Ishikawa (cell line): Measurements from ENCODE around the gene USP47.

Experiments
- CREB1 ChIP-seq: IDR thresholded peaks from 2 replicates; pipeline ENCODE4 v1.6.1; 2012; ENCODE audit warnings: low read depth
- EGR1 ChIP-seq: IDR thresholded peaks from 2 replicates; pipeline ENCODE4 v1.6.1; 2012
- EP300 ChIP-seq: IDR thresholded peaks from 2 replicates; pipeline ENCODE4 v1.6.1; 2012; ENCODE audit warnings: borderline replicate concordance
- FOXM1 ChIP-seq: IDR thresholded peaks from 2 replicates; pipeline ENCODE4 v1.6.1; 2012; ENCODE audit warnings: low read depth, borderline replicate concordance
- RAD21 ChIP-seq: IDR thresholded peaks from 2 replicates; pipeline ENCODE4 v1.6.1; 2012; ENCODE audit warnings: low read depth
- TAF1 ChIP-seq: IDR thresholded peaks from 2 replicates; pipeline ENCODE4 v1.6.1; 2012; ENCODE audit warnings: low read depth, mild to moderate bottlenecking
- TCF12 ChIP-seq: IDR thresholded peaks from 2 replicates; pipeline ENCODE4 v1.6.1; 2012; ENCODE audit warnings: low read depth
- YY1 ChIP-seq: IDR thresholded peaks from 2 replicates; pipeline ENCODE4 v1.6.1; 2012; ENCODE audit warnings: low read depth
- TF ChIP-seq, protein P1 (sequence below): IDR thresholded peaks from 2 replicates; pipeline ENCODE4 v1.6.1; 2012
- TF ChIP-seq, protein P2 (sequence below): IDR thresholded peaks from 2 replicates; pipeline ENCODE4 v1.6.1; 2012; ENCODE audit warnings: low read depth, mild to moderate bottlenecking
- TF ChIP-seq, protein P3 (sequence below): IDR thresholded peaks from 2 replicates; pipeline ENCODE4 v1.6.1; 2012

DNA sequence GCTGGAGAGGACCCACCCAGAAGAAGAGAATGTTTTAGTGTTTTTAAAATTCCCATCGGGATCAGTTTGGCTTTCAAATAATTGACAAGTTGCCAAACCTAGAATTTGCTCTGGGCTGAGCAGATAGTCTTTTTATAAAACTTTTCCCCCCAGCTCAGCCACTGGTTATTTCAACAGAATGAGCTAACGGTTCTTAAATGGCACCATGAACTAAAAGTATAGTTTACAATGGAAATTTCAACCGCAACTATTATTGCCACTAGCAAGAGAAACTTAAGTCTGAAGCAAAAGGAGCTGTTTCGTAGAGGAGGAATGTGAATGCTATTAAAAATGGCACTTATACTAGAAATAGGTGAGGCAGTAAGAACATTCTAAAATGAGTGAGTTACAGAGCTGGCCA is 163.3 kb downstream of the USP47 start:
- TF ChIP-seq, protein P1, sequence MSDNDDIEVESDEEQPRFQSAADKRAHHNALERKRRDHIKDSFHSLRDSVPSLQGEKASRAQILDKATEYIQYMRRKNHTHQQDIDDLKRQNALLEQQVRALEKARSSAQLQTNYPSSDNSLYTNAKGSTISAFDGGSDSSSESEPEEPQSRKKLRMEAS: no peak
- no peak for TF ChIP-seq TCF12
- TF ChIP-seq RAD21: no peak
- TF ChIP-seq, protein P2, sequence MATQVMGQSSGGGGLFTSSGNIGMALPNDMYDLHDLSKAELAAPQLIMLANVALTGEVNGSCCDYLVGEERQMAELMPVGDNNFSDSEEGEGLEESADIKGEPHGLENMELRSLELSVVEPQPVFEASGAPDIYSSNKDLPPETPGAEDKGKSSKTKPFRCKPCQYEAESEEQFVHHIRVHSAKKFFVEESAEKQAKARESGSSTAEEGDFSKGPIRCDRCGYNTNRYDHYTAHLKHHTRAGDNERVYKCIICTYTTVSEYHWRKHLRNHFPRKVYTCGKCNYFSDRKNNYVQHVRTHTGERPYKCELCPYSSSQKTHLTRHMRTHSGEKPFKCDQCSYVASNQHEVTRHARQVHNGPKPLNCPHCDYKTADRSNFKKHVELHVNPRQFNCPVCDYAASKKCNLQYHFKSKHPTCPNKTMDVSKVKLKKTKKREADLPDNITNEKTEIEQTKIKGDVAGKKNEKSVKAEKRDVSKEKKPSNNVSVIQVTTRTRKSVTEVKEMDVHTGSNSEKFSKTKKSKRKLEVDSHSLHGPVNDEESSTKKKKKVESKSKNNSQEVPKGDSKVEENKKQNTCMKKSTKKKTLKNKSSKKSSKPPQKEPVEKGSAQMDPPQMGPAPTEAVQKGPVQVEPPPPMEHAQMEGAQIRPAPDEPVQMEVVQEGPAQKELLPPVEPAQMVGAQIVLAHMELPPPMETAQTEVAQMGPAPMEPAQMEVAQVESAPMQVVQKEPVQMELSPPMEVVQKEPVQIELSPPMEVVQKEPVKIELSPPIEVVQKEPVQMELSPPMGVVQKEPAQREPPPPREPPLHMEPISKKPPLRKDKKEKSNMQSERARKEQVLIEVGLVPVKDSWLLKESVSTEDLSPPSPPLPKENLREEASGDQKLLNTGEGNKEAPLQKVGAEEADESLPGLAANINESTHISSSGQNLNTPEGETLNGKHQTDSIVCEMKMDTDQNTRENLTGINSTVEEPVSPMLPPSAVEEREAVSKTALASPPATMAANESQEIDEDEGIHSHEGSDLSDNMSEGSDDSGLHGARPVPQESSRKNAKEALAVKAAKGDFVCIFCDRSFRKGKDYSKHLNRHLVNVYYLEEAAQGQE: no peak
- TF ChIP-seq EP300: no peak
- TF ChIP-seq EGR1: no peak
- no peak for TF ChIP-seq TAF1
- TF ChIP-seq FOXM1: no peak
- no peak for TF ChIP-seq YY1
- TF ChIP-seq, protein P3, sequence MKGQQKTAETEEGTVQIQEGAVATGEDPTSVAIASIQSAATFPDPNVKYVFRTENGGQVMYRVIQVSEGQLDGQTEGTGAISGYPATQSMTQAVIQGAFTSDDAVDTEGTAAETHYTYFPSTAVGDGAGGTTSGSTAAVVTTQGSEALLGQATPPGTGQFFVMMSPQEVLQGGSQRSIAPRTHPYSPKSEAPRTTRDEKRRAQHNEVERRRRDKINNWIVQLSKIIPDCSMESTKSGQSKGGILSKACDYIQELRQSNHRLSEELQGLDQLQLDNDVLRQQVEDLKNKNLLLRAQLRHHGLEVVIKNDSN: no peak
- TF ChIP-seq CREB1: no peak
